Measurements from ENCODE around the gene SH3GL3.

The SH3GL3 gene

GRCh38 chr15:83512459-83512858, 65.3 kb downstream of the SH3GL3 start:
- DNase-seq = no peak

GRCh38 chr15:83514584-83514983, 67.4 kb downstream of the SH3GL3 start:
- no peak for DNase-seq

GRCh38 chr15:83515164-83515563, 68.0 kb downstream of the SH3GL3 start:
- no peak for DNase-seq

GRCh38 chr15:83516935-83517334, 69.8 kb downstream of the SH3GL3 start:
- no peak for DNase-seq

- no peak for DNase-seq
These were observed 79.2 kb downstream of the SH3GL3 start for GRCh38 chr15:83526319-83526718.

GRCh38 chr15:83533410-83533962, 86.3 kb downstream of the SH3GL3 start:
- no peak for DNase-seq

GRCh38 chr15:83537606-83538005, 90.5 kb downstream of the SH3GL3 start:
- DNase-seq = no peak

- DNase-seq = no peak
These were observed 91.5 kb downstream of the SH3GL3 start for GRCh38 chr15:83538682-83539081.

- no peak for DNase-seq
These were observed 98.8 kb downstream of the SH3GL3 start for GRCh38 chr15:83545804-83546511.

- DNase-seq = no peak
These were observed 99.4 kb downstream of the SH3GL3 start for GRCh38 chr15:83546512-83546888.

- DNase-seq = no peak
These were observed 100.0 kb downstream of the SH3GL3 start for GRCh38 chr15:83547168-83547567.

- DNase-seq = peak; percentile 13 to 56
These were observed 102.5 kb downstream of the SH3GL3 start for GRCh38 chr15:83549623-83550022.

GRCh38 chr15:83554558-83554957, 107.4 kb downstream of the SH3GL3 start:
- DNase-seq = no peak

- DNase-seq = no peak
These were observed 108.2 kb downstream of the SH3GL3 start for GRCh38 chr15:83555383-83555782.

- DNase-seq = no peak
These were observed 108.9 kb downstream of the SH3GL3 start for GRCh38 chr15:83556068-83556467.

- DNase-seq = no peak
These were observed 109.6 kb downstream of the SH3GL3 start for GRCh38 chr15:83556754-83557153.

GRCh38 chr15:83558146-83558545, 111.0 kb downstream of the SH3GL3 start:
- no peak for DNase-seq

GRCh38 chr15:83559310-83559966, 112.3 kb downstream of the SH3GL3 start:
- DNase-seq = peak; percentile 31 to 72

- DNase-seq = peak; percentile 17 to 18
These were observed 114.5 kb downstream of the SH3GL3 start for GRCh38 chr15:83561661-83562060.

- DNase-seq = no peak
These were observed 118.0 kb downstream of the SH3GL3 start for GRCh38 chr15:83565138-83565537.

GRCh38 chr15:83565553-83566159, 118.5 kb downstream of the SH3GL3 start:
- peak; percentile 8 to 40 for DNase-seq

- no peak for DNase-seq
These were observed 120.2 kb downstream of the SH3GL3 start for GRCh38 chr15:83567318-83567717.

GRCh38 chr15:83569341-83569740, 122.2 kb downstream of the SH3GL3 start:
- no peak for DNase-seq

- DNase-seq = no peak
These were observed 123.6 kb downstream of the SH3GL3 start for GRCh38 chr15:83570756-83571155.
